TTC549 (cell line): Measurements from ENCODE around the gene BMPER.

Experiments used
- FAIRE-seq: peaks from 2 replicates; lab custom pipeline; 2012; peaks lifted over from hg19 to GRCh38; lab: Jason Lieb, UNC

Gene BMPER

GRCh38 chr7:34064519-34065158 is 159.3 kb downstream of the BMPER start:
- no peak for FAIRE-seq

GRCh38 chr7:34066411-34066810 is 161.1 kb downstream of the BMPER start:
- no peak for FAIRE-seq

- no peak for FAIRE-seq
Measured at GRCh38 chr7:34067005-34067778, 161.9 kb downstream of the BMPER start.

GRCh38 chr7:34069676-34070075 is 164.3 kb downstream of the BMPER start:
- FAIRE-seq = no peak

- no peak for FAIRE-seq
Measured at GRCh38 chr7:34070511-34071323, 165.4 kb downstream of the BMPER start.

GRCh38 chr7:34073676-34074075 is 168.3 kb downstream of the BMPER start:
- FAIRE-seq = no peak

- no peak for FAIRE-seq
Measured at GRCh38 chr7:34074421-34074820, 169.1 kb downstream of the BMPER start.

GRCh38 chr7:34075523-34076370 is 170.4 kb downstream of the BMPER start:
- no peak for FAIRE-seq

GRCh38 chr7:34077168-34077567 is 171.8 kb downstream of the BMPER start:
- FAIRE-seq = no peak

GRCh38 chr7:34078864-34079263 is 173.5 kb downstream of the BMPER start:
- FAIRE-seq = no peak

GRCh38 chr7:34080513-34080912 is 175.2 kb downstream of the BMPER start:
- FAIRE-seq = no peak

GRCh38 chr7:34081935-34082334 is 176.6 kb downstream of the BMPER start:
- no peak for FAIRE-seq

GRCh38 chr7:34083440-34083839 is 178.1 kb downstream of the BMPER start:
- no peak for FAIRE-seq

GRCh38 chr7:34084651-34085050 is 179.3 kb downstream of the BMPER start:
- no peak for FAIRE-seq

GRCh38 chr7:34086064-34086463 is 180.7 kb downstream of the BMPER start:
- FAIRE-seq = no peak

GRCh38 chr7:34086981-34087380 is 181.6 kb downstream of the BMPER start:
- FAIRE-seq = no peak

GRCh38 chr7:34087892-34088891 is 182.9 kb downstream of the BMPER start:
- no peak for FAIRE-seq

- no peak for FAIRE-seq
Measured at GRCh38 chr7:34090816-34091215, 185.5 kb downstream of the BMPER start.

- FAIRE-seq = no peak
Measured at GRCh38 chr7:34091321-34091917, 186.1 kb downstream of the BMPER start.

GRCh38 chr7:34093276-34093675 is 187.9 kb downstream of the BMPER start:
- FAIRE-seq = no peak
